C4-2B (cell line): ENCODE data around the gene ADGRG7.
A peak's percentile ranks its signal among the peaks of the same experiment; 100 is the strongest.

Experiments used
- H3K27ac ChIP-seq: fragments of 450-650 bp; 2 replicates; pipeline ENCODE4 v1.5.1; 2017
- ZFX ChIP-seq: fragments of 450-650 bp; IDR thresholded peaks from 2 replicates; pipeline ENCODE4 v1.6.1; 2017
- TF ChIP-seq, protein P1 (sequence below): fragments of 450-650 bp; conservative IDR thresholded peaks from 2 replicates; pipeline ENCODE4 v1.5.1; 2017; ENCODE audit warnings: mild to moderate bottlenecking

The ADGRG7 gene

DNA sequence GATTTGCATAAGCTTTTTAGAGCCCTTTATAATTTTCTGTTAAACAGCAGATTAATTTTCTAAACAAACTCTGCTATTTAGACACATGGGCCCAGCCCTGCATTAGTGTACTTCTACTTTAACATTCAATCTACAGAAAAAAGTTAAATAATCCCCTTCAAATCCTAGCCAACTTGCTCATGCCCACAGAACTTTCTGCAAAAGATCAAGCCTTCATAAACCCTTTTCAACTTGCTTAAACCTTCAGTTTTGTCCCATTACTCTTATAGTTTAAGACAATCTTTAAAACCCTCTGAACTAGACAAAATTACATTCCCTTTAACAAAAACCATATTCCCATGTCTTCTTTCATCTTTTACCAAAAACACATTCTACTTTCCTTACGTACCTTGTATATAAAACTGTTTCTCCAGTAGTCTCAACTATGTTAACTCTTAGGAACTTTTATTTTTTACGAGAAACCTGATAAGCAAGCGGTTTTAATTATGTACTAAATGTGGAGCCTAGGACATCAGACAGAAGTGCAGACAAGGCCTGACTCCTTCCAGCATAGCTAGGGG lies 25.2 kb upstream of the ADGRG7 start:
- no peak for TF ChIP-seq ZFX
- TF ChIP-seq, protein P1, sequence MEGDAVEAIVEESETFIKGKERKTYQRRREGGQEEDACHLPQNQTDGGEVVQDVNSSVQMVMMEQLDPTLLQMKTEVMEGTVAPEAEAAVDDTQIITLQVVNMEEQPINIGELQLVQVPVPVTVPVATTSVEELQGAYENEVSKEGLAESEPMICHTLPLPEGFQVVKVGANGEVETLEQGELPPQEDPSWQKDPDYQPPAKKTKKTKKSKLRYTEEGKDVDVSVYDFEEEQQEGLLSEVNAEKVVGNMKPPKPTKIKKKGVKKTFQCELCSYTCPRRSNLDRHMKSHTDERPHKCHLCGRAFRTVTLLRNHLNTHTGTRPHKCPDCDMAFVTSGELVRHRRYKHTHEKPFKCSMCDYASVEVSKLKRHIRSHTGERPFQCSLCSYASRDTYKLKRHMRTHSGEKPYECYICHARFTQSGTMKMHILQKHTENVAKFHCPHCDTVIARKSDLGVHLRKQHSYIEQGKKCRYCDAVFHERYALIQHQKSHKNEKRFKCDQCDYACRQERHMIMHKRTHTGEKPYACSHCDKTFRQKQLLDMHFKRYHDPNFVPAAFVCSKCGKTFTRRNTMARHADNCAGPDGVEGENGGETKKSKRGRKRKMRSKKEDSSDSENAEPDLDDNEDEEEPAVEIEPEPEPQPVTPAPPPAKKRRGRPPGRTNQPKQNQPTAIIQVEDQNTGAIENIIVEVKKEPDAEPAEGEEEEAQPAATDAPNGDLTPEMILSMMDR, result no peak
- no peak overlapping the region for H3K27ac ChIP-seq

DNA sequence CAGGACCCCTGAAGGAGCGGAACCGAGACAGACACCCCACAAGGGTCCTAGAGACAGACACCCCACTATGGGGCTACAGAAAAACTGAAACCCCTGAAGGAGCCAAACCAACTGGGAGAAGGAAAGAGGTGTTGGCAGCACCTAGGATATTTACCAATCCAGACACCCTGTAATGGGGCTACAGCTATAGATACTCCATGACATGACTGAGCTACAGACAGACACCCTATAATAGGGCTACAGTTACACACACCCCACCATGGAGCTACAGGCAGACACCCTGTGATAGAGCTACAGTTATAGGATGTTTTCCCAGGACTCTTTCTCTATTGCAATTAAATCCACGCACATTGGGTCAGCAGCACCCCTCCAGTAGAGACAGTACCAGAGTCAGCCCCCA lies 22.6 kb upstream of the ADGRG7 start:
- no peak for TF ChIP-seq ZFX
- TF ChIP-seq, protein P1, result no peak
- H3K27ac ChIP-seq, result no peak overlapping the region

DNA sequence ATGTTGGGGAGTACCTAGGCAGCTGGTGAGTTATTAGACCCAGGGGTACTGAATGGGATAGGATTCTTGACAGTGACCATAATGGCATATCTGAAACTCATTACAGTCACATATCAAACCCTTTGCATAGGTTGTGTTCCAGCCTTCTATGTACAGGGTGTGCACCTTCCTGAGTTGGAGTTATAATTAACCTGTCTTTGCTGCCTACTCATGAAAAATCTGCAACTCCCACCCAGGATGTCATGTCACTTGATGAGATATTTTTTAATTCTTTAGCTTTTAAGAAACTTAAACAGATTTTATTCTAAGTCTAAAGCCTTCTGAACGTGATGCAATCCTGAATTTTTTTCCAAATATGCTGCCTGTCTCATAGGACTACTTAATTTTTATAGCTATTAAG lies 21.1 kb upstream of the ADGRG7 start:
- H3K27ac ChIP-seq, result no peak overlapping the region
- TF ChIP-seq, protein P1, result no peak
- TF ChIP-seq ZFX, result no peak

DNA sequence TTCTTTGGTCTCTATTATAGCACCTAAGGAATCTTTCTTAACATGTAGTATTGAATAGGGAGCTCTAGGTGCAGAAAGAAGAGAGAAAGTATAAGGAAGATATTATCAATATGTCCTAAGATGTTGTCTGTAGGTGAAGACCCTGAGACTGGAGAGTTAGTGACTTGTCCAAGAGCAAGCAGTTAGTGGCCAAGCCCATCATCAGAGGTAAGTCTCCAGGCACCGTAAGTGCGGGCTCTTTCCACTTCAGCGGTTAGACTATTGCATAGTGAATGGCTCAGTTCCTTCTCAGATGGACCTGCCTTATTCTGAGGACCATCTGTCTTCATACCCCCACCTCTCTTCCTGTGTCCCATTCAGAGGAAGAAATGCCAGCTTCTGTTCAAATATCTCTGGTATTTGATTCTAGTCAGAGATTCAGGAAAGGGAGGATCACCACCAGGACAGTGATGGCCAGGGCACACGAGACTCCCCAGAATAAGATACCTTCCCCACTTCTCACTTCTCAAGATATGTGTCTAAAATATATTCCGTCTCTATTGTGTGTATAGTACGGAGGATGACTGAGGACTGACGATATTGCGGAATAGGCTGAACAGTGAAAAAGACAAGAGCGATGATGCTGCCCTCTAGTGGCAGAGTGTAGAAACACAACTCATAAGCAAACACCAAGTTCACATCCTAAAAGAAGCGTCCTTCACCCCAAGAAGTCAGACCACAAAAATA lies 19.1 kb upstream of the ADGRG7 start:
- TF ChIP-seq, protein P1, result peak; percentile 86
- TF ChIP-seq ZFX, result no peak
- no peak overlapping the region for H3K27ac ChIP-seq

DNA sequence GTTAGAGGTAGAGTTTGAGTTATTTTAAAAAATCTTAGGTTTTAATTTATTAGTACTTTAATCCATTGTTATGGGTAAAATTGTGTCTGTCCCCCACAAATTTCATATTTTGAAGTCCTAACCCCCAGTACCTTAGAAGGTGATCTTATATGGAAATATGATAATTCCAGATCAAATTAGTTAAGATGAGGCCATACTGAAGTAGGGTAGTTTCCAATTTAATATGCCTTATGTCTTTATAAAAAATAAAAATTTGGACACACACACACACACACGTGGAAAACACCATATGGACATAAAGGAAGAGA lies 18.6 kb upstream of the ADGRG7 start:
- H3K27ac ChIP-seq, result no peak overlapping the region
- TF ChIP-seq ZFX, result no peak
- TF ChIP-seq, protein P1, result peak; percentile 66

DNA sequence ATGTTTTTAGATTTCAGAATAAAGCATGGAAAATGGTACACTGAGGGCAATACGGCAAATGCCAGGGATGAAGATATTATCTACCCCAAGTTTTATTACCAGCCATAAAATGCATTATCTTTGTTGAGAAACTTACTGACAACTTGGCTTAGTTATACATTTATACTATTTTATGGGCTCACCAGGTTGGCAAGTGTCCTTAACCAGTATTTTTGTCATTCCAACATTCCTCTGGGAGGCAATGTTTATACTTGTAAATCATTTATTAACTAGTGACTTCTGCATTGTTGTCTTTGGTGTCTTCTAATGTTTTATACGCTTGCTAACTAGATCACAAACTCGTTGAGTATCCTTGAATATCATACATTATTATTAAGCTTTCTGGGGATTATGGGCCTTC lies 18.0 kb upstream of the ADGRG7 start:
- TF ChIP-seq, protein P1, result no peak
- TF ChIP-seq ZFX, result no peak
- no peak overlapping the region for H3K27ac ChIP-seq

DNA sequence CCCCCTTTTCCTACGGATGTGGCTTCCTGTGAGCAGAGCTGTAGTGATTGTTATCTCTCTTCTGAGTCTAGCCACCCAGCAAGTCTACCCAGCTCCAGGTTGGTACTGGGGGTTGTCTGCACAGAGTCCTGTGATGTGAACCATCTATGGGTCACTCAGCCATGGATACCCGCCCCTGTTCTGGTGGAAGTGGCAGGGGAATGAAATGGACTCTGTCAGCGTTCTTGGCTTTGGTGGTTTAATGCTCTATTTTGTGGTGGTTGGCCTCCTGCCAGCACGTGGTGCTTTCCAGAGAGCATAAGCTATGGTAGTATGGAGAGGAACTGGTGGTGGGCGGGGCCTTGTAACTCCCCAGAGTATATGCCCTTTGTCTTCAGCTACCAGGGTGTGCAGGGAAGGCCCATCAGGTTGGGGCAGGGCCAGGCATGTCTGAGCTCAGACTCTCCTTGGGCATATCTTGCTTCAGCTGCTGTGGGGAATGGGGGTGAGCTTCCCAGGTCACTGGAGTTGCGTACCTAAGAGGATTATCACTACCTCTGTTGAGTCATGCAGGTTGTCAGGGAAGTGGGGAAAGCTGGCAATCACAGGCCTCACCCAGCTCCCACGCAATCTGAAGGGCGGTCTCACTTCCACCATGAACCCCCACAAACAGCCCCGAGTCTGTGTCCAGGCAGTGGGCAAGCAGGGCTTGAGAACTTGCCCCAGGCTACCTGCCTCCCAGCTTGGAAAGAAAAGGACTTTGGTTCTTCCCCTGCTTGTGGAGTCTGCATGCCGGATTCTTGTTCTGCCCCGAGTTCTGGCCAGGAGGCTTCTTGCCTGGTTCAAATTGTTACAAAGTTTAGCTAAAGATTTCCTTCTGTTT lies 9.0 kb upstream of the ADGRG7 start:
- no peak overlapping the region for H3K27ac ChIP-seq

More for the DNA sequence above, 9.0 kb upstream of the ADGRG7 start:
- TF ChIP-seq, protein P1, result no peak
- no peak for TF ChIP-seq ZFX
